Measurements from ENCODE around the gene FTO.

FTO gene

DNA sequence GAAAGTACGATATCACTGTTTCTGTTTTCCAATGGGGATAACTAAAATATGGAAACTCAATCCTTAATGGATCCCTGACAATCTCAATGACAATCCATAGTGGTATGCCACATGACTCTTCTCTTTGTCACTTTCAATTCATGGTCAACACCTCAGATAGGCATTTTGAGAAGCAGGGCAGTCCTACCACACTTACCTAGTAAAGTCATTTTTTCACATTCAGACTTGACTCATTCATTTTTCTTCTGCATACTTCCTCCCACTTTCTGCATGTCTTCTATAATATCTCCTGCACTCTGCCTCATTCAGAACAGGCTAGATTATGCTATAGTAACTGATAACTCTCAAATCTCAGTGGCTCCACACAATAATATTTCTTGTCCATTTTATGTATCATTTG, 117.5 kb downstream of the FTO start:
- H3K27ac ChIP-seq (ENCODE audit: low read depth, low read length) = no peak overlapping the region
- H3K4me2 ChIP-seq (ENCODE audit: low read depth, low read length, poor library complexity, severe bottlenecking) = no peak overlapping the region
- H3K27me3 ChIP-seq (ENCODE audit: low read length) = no peaks in the 10 kb centered on the region
- no peaks in the 10 kb centered on the region for H3F3A ChIP-seq (ENCODE audit: insufficient read depth)
- no peak overlapping the region for H3K4me3 ChIP-seq (ENCODE audit: insufficient read depth, low read length, poor library complexity, severe bottlenecking)
- no peaks in the 10 kb centered on the region for H3K9me2 ChIP-seq (replicated peaks; ENCODE audit: insufficient read depth, low read length)
- H3K36me3 ChIP-seq (ENCODE audit: low read length) = no peaks in the 10 kb centered on the region
- H2AFZ ChIP-seq (ENCODE audit: low read depth, low read length, severe bottlenecking) = no peak overlapping the region
- H3K9ac ChIP-seq (ENCODE audit: low read length) = no peak overlapping the region
- no peaks in the 10 kb centered on the region for H3K9me3 ChIP-seq (ENCODE audit: insufficient read depth, low read length)
- no peaks in the 10 kb centered on the region for H4K20me1 ChIP-seq (ENCODE audit: low read depth, low read length)
- TF ChIP-seq, protein P1, sequence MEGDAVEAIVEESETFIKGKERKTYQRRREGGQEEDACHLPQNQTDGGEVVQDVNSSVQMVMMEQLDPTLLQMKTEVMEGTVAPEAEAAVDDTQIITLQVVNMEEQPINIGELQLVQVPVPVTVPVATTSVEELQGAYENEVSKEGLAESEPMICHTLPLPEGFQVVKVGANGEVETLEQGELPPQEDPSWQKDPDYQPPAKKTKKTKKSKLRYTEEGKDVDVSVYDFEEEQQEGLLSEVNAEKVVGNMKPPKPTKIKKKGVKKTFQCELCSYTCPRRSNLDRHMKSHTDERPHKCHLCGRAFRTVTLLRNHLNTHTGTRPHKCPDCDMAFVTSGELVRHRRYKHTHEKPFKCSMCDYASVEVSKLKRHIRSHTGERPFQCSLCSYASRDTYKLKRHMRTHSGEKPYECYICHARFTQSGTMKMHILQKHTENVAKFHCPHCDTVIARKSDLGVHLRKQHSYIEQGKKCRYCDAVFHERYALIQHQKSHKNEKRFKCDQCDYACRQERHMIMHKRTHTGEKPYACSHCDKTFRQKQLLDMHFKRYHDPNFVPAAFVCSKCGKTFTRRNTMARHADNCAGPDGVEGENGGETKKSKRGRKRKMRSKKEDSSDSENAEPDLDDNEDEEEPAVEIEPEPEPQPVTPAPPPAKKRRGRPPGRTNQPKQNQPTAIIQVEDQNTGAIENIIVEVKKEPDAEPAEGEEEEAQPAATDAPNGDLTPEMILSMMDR (IDR thresholded peaks at IDR 0.05; ENCODE audit: insufficient read depth, low read length, poor library complexity, severe bottlenecking) = no peak
- TF ChIP-seq EZH2phosphoT487 (conservative IDR thresholded peaks at IDR 0.05; ENCODE audit: low read length) = no peak
- H3K79me2 ChIP-seq (ENCODE audit: insufficient read depth, low read length) = no peaks in the 10 kb centered on the region

- no peak overlapping the region for H3K27ac ChIP-seq (ENCODE audit: low read depth, low read length)
- no peak for TF ChIP-seq EZH2phosphoT487 (conservative IDR thresholded peaks at IDR 0.05; ENCODE audit: low read length)
- TF ChIP-seq, protein P1 (IDR thresholded peaks at IDR 0.05; ENCODE audit: insufficient read depth, low read length, poor library complexity, severe bottlenecking) = no peak
- H4K20me1 ChIP-seq (ENCODE audit: low read depth, low read length) = no peaks in the 10 kb centered on the region
- no peaks in the 10 kb centered on the region for H3K9me3 ChIP-seq (ENCODE audit: insufficient read depth, low read length)
- H3K9me2 ChIP-seq (replicated peaks; ENCODE audit: insufficient read depth, low read length) = no peaks in the 10 kb centered on the region
- H3K9ac ChIP-seq (ENCODE audit: low read length) = no peak overlapping the region
- H2AFZ ChIP-seq (ENCODE audit: low read depth, low read length, severe bottlenecking) = no peak overlapping the region
- H3F3A ChIP-seq (ENCODE audit: insufficient read depth) = no peaks in the 10 kb centered on the region
- H3K36me3 ChIP-seq (ENCODE audit: low read length) = no peaks in the 10 kb centered on the region
- H3K27me3 ChIP-seq (ENCODE audit: low read length) = no peaks in the 10 kb centered on the region
- no peaks in the 10 kb centered on the region for H3K79me2 ChIP-seq (ENCODE audit: insufficient read depth, low read length)
- H3K4me3 ChIP-seq (ENCODE audit: insufficient read depth, low read length, poor library complexity, severe bottlenecking) = no peak overlapping the region
- H3K4me2 ChIP-seq (ENCODE audit: low read depth, low read length, poor library complexity, severe bottlenecking) = no peak overlapping the region
Measured at GRCh38 chr16:53821957-53822625, 118.1 kb downstream of the FTO start.

DNA sequence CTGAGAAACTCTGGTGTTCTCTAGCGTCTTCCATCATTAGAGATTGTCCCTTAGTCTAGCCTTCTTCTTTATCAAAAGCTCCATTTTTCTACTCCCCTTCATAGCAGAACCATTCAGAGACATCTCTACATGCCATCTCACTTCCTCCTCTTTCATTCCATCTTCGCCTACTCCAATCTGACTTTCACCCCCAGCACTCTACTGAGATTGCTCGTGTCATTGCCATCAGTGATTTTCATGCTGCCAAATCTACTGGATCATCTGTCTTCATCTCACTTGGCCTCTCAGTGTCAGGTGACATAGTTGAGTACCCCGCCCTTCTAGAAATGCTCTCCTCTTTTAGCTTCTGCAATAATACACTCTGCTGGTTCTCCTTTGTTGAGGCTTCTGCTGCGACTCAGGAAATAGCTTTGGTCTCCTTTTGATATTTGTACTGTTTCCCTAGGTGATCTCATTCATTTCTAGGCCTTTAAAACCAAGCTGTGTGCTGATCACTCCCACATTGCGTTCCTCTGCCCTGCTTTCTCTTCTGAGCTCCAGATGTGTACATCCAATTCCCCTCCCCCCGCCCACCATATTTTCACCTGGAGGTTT, 119.1 kb downstream of the FTO start:
- no peaks in the 10 kb centered on the region for H3K9me2 ChIP-seq (replicated peaks; ENCODE audit: insufficient read depth, low read length)
- no peaks in the 10 kb centered on the region for H3K27me3 ChIP-seq (ENCODE audit: low read length)
- H3K27ac ChIP-seq (ENCODE audit: low read depth, low read length) = no peak overlapping the region
- H3K9me3 ChIP-seq (ENCODE audit: insufficient read depth, low read length) = no peaks in the 10 kb centered on the region
- no peak overlapping the region for H3K9ac ChIP-seq (ENCODE audit: low read length)
- H3F3A ChIP-seq (ENCODE audit: insufficient read depth) = no peaks in the 10 kb centered on the region
- no peaks in the 10 kb centered on the region for H3K36me3 ChIP-seq (ENCODE audit: low read length)
- TF ChIP-seq EZH2phosphoT487 (conservative IDR thresholded peaks at IDR 0.05; ENCODE audit: low read length) = no peak
- TF ChIP-seq, protein P1 (IDR thresholded peaks at IDR 0.05; ENCODE audit: insufficient read depth, low read length, poor library complexity, severe bottlenecking) = no peak
- H4K20me1 ChIP-seq (ENCODE audit: low read depth, low read length) = no peaks in the 10 kb centered on the region
- no peak overlapping the region for H3K4me3 ChIP-seq (ENCODE audit: insufficient read depth, low read length, poor library complexity, severe bottlenecking)
- no peak overlapping the region for H3K4me2 ChIP-seq (ENCODE audit: low read depth, low read length, poor library complexity, severe bottlenecking)
- H2AFZ ChIP-seq (ENCODE audit: low read depth, low read length, severe bottlenecking) = no peak overlapping the region
- H3K79me2 ChIP-seq (ENCODE audit: insufficient read depth, low read length) = no peaks in the 10 kb centered on the region
